Measurements from ENCODE around the gene ANKRD33B. TPM values are rescaled to one million over a fixed set of nuclear protein-coding genes. Genes with fewer than 3 reads are reported as not detected.

Gene ANKRD33B
- polyA plus RNA-seq, 1 experiment = 4.8 TPM

- ChIA-PET POLR2A (no interaction called here), CTCF (interaction anchor here (0.6 kb wide), 1 partner anchor 114 kb away, joined by 4 read pairs; no protein-coding TSS in a partner anchor)
- H3K27ac ChIP-seq (ENCODE audit: low read depth, low read length) = no peak overlapping the region
- TF ChIP-seq CTCF (IDR thresholded peaks at IDR 0.05; ENCODE audit: low read depth, low read length) = no peak
- H3K4me3 ChIP-seq (ENCODE audit: low read depth, low read length) = no peak overlapping the region
- no peaks in the 10 kb centered on the region for H3K9me3 ChIP-seq (ENCODE audit: control insufficient read depth, insufficient read depth, low read length)
- no peak for DNase-seq (ENCODE audit: low read depth, low spot score)
- H3K27me3 ChIP-seq (ENCODE audit: control insufficient read depth, insufficient read depth, low read length) = no peaks in the 10 kb centered on the region
Measured at GRCh38 chr5:10579536-10580521, 16.0 kb downstream of the ANKRD33B start.

- no peaks in the 10 kb centered on the region for H3K9me3 ChIP-seq (ENCODE audit: control insufficient read depth, insufficient read depth, low read length)
- H3K27me3 ChIP-seq (ENCODE audit: control insufficient read depth, insufficient read depth, low read length) = no peaks in the 10 kb centered on the region
- TF ChIP-seq CTCF (IDR thresholded peaks at IDR 0.05; ENCODE audit: low read depth, low read length) = no peak
- no peak overlapping the region for H3K27ac ChIP-seq (ENCODE audit: low read depth, low read length)
- ChIA-PET CTCF (no interaction called here), POLR2A (no interaction called here)
- DNase-seq (ENCODE audit: low read depth, low spot score) = no peak
- H3K4me3 ChIP-seq (ENCODE audit: low read depth, low read length) = no peak overlapping the region
Measured at GRCh38 chr5:10580531-10581423, 16.9 kb downstream of the ANKRD33B start.

DNA sequence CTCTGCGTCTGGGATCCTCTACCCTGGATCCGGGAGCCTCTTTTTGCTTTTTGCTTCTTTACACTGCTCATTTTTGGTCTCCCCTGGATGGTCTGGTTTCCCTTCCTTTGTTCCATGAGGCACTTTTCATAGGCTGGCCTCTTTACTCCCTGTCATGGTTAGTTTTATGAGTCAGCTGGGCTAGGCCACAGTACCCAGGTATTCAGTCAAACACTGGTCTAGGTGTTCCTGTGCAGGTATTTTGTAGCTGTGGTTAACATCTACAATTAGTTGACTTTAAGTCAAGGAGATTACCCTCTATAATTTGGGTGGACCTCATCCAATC lies 17.5 kb downstream of the ANKRD33B start:
- Histone ChIP-seq H3K27ac (ENCODE audit: low read depth, low read length) (no peak overlapping the region), H3K27me3 (ENCODE audit: control insufficient read depth, insufficient read depth, low read length) (no peaks in the 10 kb centered on the region), H3K9me3 (ENCODE audit: control insufficient read depth, insufficient read depth, low read length) (no peaks in the 10 kb centered on the region), H3K4me3 (ENCODE audit: low read depth, low read length) (no peak overlapping the region)
- CTCF ChIA-PET = interaction anchor here (1.0 kb wide), 1 partner anchor 47 kb away, joined by 3 read pairs; no protein-coding TSS in a partner anchor
- POLR2A ChIA-PET = interaction anchor here (0.6 kb wide), 1 partner anchor 305 kb away, joined by 3 read pairs; no protein-coding TSS in a partner anchor
- TF ChIP-seq CTCF (IDR thresholded peaks at IDR 0.05; ENCODE audit: low read depth, low read length) = no peak
- no peak for DNase-seq (ENCODE audit: low read depth, low spot score)

DNA sequence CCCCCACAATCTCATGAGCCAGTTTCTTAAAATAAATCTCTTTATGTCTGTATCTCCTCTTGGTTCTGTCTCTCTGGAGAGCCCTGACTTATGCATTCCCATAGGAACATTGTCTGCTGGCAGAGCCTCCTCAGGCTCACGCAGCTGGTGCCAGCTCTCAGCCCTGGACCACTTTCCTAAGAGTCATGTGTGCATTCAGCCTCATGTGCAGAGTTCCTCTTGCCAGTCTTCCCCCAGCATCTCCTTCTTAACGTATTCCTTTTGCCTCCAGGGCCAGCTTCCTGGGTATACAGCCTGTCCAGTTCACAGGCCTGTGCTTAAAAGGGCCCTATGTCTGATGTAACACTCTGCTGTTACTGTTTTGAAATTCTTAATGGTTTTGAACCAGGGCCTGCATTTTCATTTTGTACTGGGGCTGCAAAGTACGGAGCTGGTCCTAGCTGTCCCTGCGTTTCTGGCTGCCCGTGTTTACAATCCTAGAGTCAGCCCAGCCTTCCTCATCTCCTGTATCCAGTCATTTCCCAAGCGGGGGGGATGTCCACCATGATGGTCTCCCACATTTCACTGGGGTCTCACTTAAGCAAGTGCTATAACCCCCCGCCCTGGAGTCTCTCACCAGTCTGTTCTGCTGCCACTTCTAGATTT lies 18.1 kb downstream of the ANKRD33B start:
- H3K27ac ChIP-seq (ENCODE audit: low read depth, low read length) = no peak overlapping the region
- TF ChIP-seq CTCF (IDR thresholded peaks at IDR 0.05; ENCODE audit: low read depth, low read length) = no peak
- no peak for DNase-seq (ENCODE audit: low read depth, low spot score)
- no peaks in the 10 kb centered on the region for H3K9me3 ChIP-seq (ENCODE audit: control insufficient read depth, insufficient read depth, low read length)
- CTCF ChIA-PET = interaction anchor here (1.0 kb wide), 1 partner anchor 46 kb away, joined by 3 read pairs; no protein-coding TSS in a partner anchor
- POLR2A ChIA-PET = interaction anchor here (0.6 kb wide), 1 partner anchor 305 kb away, joined by 3 read pairs; no protein-coding TSS in a partner anchor
- H3K4me3 ChIP-seq (ENCODE audit: low read depth, low read length) = no peak overlapping the region
- no peaks in the 10 kb centered on the region for H3K27me3 ChIP-seq (ENCODE audit: control insufficient read depth, insufficient read depth, low read length)

Measured in AG04450 (cell line).